IgD-negative memory B cell (primary cell): Measurements from ENCODE around the gene PSMD2. TPM values are rescaled to one million over a fixed set of nuclear protein-coding genes. Genes with fewer than 3 reads are reported as not detected.
A peak's percentile ranks its signal among the peaks of the same experiment; 100 is the strongest.

Source experiments
- H3K27ac Mint-ChIP-seq, 3 donors: one replicate each; pipeline ENCODE4 v1.8.0; 2020 to 2022; ENCODE audit warnings: mild to moderate bottlenecking in 3 of 3, mixed read lengths in 3 of 3, moderate library complexity in 1 of 3
- H3K27me3 Mint-ChIP-seq: one replicate; pipeline ENCODE4 v1.8.0; 2021; ENCODE audit warnings: mixed read lengths
- H3K36me3 Mint-ChIP-seq: one replicate; pipeline ENCODE4 v1.8.0; 2020; ENCODE audit warnings: mild to moderate bottlenecking, mixed read lengths
- H3K4me1 Mint-ChIP-seq, 3 donors: one replicate each; pipeline ENCODE4 v1.8.0; 2020 to 2022; ENCODE audit warnings: mixed read lengths in 3 of 3, mild to moderate bottlenecking in 1 of 3
- H3K4me3 Mint-ChIP-seq, 4 donors: one replicate each; pipeline ENCODE4 v1.8.0; 2020 to 2022; ENCODE audit warnings: mild to moderate bottlenecking in 4 of 4, mixed read lengths in 4 of 4, moderate library complexity in 3 of 4
- H3K9me3 Mint-ChIP-seq, 3 donors: one replicate each; pipeline ENCODE4 v1.8.0; 2020 to 2021; ENCODE audit warnings: mixed read lengths in 3 of 3, mild to moderate bottlenecking in 1 of 3
- polyA plus RNA-seq: library from polyadenylated mRNA; unstranded; fragments of 300-500 nt; fragmentation: Illumina TruSeq; gene quantifications from one replicate; pipeline ENCODE4 v1.2.3, GENCODE V29; 2021

The PSMD2 gene
- polyA plus RNA-seq, 1 donor from 2014 or later: 143 TPM

DNA sequence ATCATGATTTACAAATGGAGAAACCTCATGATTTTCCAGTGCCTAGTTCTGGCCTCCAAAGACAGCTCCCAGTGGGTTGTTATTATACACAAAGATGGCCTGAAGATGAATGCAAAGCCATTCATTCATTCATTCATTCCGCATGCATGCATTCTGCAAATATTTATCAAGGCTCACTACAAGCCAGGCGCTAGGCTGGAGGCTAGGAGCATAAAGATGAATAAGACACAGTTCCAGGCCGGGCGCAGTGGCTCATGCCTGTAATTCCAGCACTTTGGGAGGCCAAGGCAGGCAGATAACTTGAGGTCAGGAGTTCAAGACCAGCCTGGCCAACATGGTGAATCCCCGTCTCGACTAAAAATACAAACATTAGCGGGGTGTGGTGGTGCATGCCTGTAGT is 2.4 kb upstream of the PSMD2 start:
- Mint-ChIP-seq H3K4me1 (peaks cover 6 to 18% (median 9%) of the 10 kb centered on the region in 3 donors), H3K4me3 (peak overlapping the region in 1 of 4 donors; percentile 87), H3K27ac (no peak overlapping the region), H3K27me3 (no peaks in the 10 kb centered on the region), H3K9me3 (no peaks in the 10 kb centered on the region), H3K36me3 (no peaks in the 10 kb centered on the region)

DNA sequence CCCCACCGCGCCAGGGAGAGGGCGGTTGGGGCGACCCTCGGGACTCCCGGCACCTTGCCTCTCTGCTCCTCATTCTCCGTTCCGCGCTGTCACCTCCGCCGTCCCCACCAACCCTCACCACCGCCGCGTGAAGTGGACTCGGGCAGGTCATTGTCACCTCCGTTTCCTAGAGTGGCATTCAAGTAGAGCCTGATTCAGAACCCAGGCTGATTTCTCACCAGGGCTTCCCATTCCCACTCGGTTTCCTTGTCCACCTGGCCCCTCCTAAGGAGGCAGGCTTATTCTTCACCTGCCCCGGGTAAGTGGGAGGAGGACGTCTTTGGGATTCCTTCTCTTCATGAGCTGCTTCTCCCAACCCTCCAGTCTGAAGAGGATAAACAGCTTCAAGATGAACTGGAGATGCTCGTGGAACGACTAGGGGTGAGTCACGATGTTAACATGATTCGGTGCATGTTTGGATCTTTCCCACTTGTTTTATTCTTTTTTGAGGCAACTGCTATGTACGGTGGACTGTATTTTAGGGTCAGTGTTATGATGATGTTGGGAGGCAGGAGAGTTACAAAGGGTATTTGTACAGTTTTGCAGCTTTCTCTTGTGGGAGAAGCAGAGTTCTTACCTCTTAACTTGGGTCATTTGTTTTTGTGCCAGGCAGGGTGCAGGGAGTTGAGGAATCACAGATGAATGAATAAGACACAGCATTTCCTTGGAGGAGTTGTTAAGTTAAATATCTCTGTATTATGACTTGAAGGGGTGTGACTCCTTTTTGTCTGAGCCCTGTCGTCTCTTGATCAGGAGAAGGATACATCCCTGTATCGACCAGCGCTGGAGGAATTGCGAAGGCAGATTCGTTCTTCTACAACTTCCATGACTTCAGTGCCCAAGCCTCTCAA is 692 bp downstream of the PSMD2 start:
- Mint-ChIP-seq H3K27me3 (no peaks in the 10 kb centered on the region), H3K36me3 (peaks cover 2% of the 10 kb centered on the region), H3K9me3 (no peaks in the 10 kb centered on the region)

DNA sequence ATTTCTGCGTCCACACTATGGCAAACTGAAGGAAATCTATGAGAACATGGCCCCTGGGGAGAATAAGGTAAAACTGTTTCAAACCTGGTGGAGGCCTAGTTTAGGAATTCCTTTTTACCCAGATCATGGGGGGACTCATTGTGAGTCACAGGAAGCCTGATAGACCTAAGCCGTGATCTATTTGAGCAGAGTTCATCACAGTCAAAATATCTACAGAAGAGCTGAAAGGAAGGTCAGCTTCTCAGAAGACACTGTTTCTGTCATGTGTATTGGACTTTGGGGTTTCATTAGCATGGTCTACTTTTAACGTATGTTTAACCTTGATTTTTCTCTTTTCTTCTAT is 1.3 kb downstream of the PSMD2 start:
- Mint-ChIP-seq H3K36me3 (peaks cover 2% of the 10 kb centered on the region), H3K9me3 (no peaks in the 10 kb centered on the region), H3K4me1 (peaks cover 6 to 18% (median 12%) of the 10 kb centered on the region in 3 donors), H3K27me3 (no peaks in the 10 kb centered on the region), H3K27ac (peak overlapping the region in 2 of 3 donors; percentile 46 to 84), H3K4me3 (peak overlapping the region; percentile 87 to 97 (median 93))

More for the DNA sequence above, 692 bp downstream of the PSMD2 start:
- Mint-ChIP-seq H3K4me3 (peak overlapping the region; percentile 87 to 97 (median 93)), H3K4me1 (peaks cover 6 to 18% (median 12%) of the 10 kb centered on the region in 3 donors), H3K27ac (peak overlapping the region; percentile 46 to 84 (median 84))

- Mint-ChIP-seq H3K27me3 (no peaks in the 10 kb centered on the region), H3K9me3 (no peaks in the 10 kb centered on the region), H3K27ac (peak overlapping the region in 1 of 3 donors; percentile 11), H3K4me3 (peak overlapping the region in 1 of 4 donors; percentile 30), H3K4me1 (peaks cover 0 to 4% (median 2%) of the 10 kb centered on the region in 3 donors), H3K36me3 (peaks cover 2% of the 10 kb centered on the region)
Measured at GRCh38 chr3:184305577-184305976, 6.5 kb downstream of the PSMD2 start.

- no peak overlapping the region for H3K4me3 Mint-ChIP-seq
- H3K27me3 Mint-ChIP-seq: no peaks in the 10 kb centered on the region
- H3K9me3 Mint-ChIP-seq: no peaks in the 10 kb centered on the region
- H3K27ac Mint-ChIP-seq: no peak overlapping the region
- H3K4me1 Mint-ChIP-seq: peaks cover 0 to 3% (median 0%) of the 10 kb centered on the region in 3 donors
- H3K36me3 Mint-ChIP-seq: peaks cover 2% of the 10 kb centered on the region
Measured at GRCh38 chr3:184306341-184306972, 7.4 kb downstream of the PSMD2 start.

DNA sequence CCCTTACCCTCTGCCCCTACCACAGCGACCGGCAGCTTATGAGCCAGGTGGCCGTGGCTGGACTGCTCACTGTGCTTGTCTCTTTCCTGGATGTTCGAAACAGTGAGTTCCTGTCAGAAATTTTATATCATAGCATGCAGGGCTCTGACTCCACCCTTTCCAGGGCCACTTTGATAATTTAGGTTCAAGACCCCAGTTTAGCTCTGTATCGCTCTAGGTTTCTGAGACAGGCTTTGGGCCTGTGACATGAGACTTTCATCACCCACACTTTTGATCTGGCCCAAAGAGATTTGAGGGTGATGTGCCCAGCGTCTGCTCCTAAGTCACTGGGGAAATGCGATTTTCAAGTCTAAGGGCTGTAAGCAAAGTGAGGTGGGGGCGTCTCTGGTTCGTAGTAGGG is 8.9 kb downstream of the PSMD2 start:
- Mint-ChIP-seq H3K36me3 (peaks cover 2% of the 10 kb centered on the region), H3K4me3 (peak overlapping the region in 1 of 4 donors; percentile 62), H3K9me3 (no peaks in the 10 kb centered on the region), H3K4me1 (no peaks in the 10 kb centered on the region), H3K27me3 (no peaks in the 10 kb centered on the region), H3K27ac (no peak overlapping the region)

DNA sequence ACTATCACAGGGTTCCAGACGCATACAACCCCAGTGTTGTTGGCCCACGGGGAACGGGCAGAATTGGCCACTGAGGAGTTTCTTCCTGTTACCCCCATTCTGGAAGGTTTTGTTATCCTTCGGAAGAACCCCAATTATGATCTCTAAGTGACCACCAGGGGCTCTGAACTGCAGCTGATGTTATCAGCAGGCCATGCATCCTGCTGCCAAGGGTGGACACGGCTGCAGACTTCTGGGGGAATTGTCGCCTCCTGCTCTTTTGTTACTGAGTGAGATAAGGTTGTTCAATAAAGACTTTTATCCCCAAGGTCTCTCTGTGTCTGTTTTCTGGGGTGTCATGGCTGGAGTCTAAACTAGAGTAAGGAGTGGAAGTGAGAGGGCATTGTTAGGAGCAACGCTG is 9.7 kb downstream of the PSMD2 start:
- Mint-ChIP-seq H3K4me1 (no peaks in the 10 kb centered on the region), H3K27me3 (no peaks in the 10 kb centered on the region), H3K9me3 (no peaks in the 10 kb centered on the region), H3K27ac (no peak overlapping the region), H3K36me3 (peaks cover 2% of the 10 kb centered on the region), H3K4me3 (peak overlapping the region in 1 of 4 donors; percentile 62)

- H3K36me3 Mint-ChIP-seq: no peaks in the 10 kb centered on the region
- H3K27me3 Mint-ChIP-seq: no peaks in the 10 kb centered on the region
- H3K4me1 Mint-ChIP-seq: peaks cover 5 to 10% (median 7%) of the 10 kb centered on the region in 3 donors
- no peaks in the 10 kb centered on the region for H3K9me3 Mint-ChIP-seq
- H3K4me3 Mint-ChIP-seq: peak overlapping the region in 3 of 4 donors; percentile 4 to 73 (median 63)
- peak overlapping the region in 1 of 3 donors; percentile 12 for H3K27ac Mint-ChIP-seq
Measured at GRCh38 chr3:184311633-184312032, 12.6 kb downstream of the PSMD2 start.

DNA sequence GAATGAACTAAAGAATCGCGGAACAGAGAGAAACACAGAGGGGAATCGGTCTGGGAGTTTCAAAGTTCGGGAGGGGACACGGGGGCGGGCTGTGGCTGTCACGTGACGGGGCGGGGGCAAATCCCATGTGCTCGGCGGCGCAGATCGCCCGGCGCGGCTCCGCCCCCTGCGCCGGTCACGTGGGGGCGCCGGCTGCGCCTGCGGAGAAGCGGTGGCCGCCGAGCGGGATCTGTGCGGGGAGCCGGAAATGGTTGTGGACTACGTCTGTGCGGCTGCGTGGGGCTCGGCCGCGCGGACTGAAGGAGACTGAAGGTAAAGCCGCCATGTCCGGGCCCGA is 15.3 kb downstream of the PSMD2 start, which contains the start of gene EIF4G1:
TSS of gene EIF4G1 (plus strand) at position 244 of the 337 bp plus-strand sequence. CDS start 1,191 bp downstream, outside the sequence.
- no peaks in the 10 kb centered on the region for H3K27me3 Mint-ChIP-seq
- H3K9me3 Mint-ChIP-seq: no peaks in the 10 kb centered on the region
- H3K4me3 Mint-ChIP-seq: peak within 1 kb of the TSS; percentile 84 to 94 (median 90)
- H3K27ac Mint-ChIP-seq: peak within 1 kb of the TSS; percentile 72 to 93 (median 74)
- no peaks in the 10 kb centered on the region for H3K36me3 Mint-ChIP-seq
- H3K4me1 Mint-ChIP-seq: peaks cover 19 to 23% (median 21%) of the 10 kb centered on the region in 3 donors

DNA sequence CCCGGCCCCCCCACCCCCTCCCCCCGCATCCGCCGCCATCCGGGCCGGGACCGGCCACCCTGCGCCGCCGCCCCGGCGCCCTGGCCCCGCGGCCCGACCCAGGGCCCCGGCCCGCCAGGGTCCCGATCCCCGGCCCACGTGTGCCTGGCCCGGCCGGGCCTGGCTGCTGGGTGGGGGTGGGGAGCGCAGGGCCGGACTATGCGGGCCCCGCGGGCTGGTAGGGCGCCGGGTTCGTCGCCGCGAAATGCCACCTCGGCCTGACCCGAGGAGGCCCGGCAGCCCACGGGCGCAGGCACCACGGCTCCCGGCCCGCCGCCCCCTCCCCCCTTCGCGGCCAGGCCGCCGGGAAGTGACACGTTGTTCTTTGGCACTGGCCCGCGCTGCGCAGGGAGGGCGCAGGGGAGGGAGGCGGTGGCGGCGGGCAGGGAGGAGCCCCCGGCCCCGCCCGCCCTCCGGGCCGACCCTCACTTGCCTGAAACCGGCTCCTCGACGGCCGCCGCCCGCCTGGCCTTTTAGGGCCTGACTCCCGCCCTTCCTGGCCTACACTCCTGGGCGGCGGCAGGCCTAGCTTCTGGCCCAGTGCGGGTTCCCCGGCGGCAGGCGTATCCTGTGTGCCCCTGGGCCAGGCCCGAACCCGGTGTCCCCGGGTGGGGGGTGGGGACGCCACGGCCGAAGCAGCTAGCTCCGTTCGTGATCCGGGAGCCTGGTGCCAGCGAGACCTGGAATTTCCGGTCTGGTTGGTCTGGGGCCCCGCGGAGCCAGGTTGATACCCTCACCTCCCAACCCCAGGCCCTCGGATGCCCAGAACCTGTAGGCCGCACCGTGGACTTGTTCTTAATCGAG is 15.9 kb downstream of the PSMD2 start:
- peaks cover 19 to 23% (median 21%) of the 10 kb centered on the region in 3 donors for H3K4me1 Mint-ChIP-seq
- no peaks in the 10 kb centered on the region for H3K9me3 Mint-ChIP-seq
- peak overlapping the region; percentile 72 to 93 (median 74) for H3K27ac Mint-ChIP-seq
- peak overlapping the region; percentile 84 to 94 (median 90) for H3K4me3 Mint-ChIP-seq
- H3K27me3 Mint-ChIP-seq: no peaks in the 10 kb centered on the region
- H3K36me3 Mint-ChIP-seq: no peaks in the 10 kb centered on the region

DNA sequence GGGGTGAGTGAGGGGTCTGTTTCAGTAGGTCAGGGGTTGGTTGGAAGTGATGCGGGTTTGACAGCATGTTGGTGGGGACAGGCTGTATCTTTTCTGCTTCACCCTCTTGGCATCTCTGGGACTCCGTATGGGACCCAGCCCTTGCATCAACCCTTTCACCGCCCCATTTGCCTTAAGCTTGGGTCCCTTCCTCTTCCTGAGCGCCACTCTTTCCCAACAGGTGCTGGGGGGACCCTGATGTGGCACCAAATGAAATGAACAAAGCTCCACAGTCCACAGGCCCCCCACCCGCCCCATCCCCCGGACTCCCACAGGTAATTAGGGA is 16.5 kb downstream of the PSMD2 start:
- Mint-ChIP-seq H3K27ac (peak overlapping the region; percentile 72 to 93 (median 74)), H3K9me3 (no peaks in the 10 kb centered on the region), H3K27me3 (no peaks in the 10 kb centered on the region), H3K36me3 (no peaks in the 10 kb centered on the region), H3K4me1 (peaks cover 19 to 23% (median 21%) of the 10 kb centered on the region in 3 donors), H3K4me3 (peak overlapping the region; percentile 68 to 93 (median 86))

DNA sequence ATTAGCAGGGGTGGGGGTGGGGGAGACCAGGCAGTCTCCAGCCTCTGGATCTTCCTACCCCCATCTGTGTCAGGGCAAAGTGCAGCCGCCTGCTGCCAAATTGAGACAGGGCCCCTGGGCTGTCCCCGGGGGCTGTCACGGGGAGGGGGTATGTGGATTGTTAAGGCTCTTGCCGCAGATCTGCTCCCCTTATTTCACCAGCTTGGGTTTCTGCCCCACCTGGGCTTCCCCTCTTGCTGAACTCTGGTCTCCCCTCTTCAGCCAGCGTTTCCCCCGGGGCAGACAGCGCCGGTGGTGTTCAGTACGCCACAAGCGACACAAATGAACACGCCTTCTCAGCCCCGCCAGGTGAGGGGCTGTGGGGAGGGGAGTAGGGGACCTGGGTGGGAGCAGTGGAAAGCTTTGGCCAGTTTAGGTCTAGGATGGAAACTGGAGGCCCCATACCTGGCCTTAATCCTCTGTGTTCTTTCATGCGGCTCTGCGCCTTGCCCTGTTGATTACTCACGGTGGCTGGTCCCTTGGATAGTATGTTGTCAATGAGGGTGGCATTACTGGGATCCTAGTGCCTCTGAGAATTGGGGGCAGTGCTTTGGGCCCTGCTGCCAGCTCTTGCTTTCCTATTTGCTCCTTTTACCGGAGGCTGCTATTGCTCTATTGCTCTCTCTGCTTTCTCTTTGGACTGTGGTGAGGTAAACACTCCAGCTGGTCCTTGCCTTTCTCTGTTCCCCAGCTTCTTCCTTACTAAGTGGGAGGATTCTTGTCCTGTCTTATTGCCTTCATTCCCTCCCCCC is 17.0 kb downstream of the PSMD2 start:
- peak overlapping the region; percentile 68 to 93 (median 86) for H3K4me3 Mint-ChIP-seq
- H3K27ac Mint-ChIP-seq: peak overlapping the region; percentile 72 to 93 (median 74)
- H3K27me3 Mint-ChIP-seq: no peaks in the 10 kb centered on the region
- H3K4me1 Mint-ChIP-seq: peaks cover 19 to 23% (median 22%) of the 10 kb centered on the region in 3 donors
- no peaks in the 10 kb centered on the region for H3K9me3 Mint-ChIP-seq
- no peaks in the 10 kb centered on the region for H3K36me3 Mint-ChIP-seq

DNA sequence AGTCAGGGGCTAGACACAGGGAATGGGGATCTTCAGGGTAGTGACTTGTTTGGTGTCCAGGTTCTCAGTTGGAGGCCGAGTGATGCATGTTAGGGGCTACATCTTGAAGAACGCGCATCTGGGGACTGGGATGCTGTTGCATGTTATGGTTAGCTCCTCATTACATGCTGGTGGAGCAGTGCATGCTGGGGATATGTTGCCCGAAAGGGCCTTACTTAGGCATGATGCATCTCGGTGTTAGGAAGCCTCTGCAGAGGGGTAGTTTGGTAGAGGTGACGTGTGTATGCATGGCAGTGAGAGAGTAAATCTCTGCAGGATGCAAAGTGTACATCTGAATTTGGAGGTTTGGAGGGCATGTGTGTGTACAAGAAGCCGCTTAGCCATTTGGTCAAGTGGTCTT is 17.8 kb downstream of the PSMD2 start:
- Mint-ChIP-seq H3K27ac (peak overlapping the region in 2 of 3 donors; percentile 72 to 74), H3K9me3 (no peaks in the 10 kb centered on the region), H3K4me3 (peak overlapping the region in 3 of 4 donors; percentile 68 to 93 (median 80)), H3K36me3 (no peaks in the 10 kb centered on the region), H3K27me3 (no peaks in the 10 kb centered on the region), H3K4me1 (peaks cover 19 to 23% (median 22%) of the 10 kb centered on the region in 3 donors)

DNA sequence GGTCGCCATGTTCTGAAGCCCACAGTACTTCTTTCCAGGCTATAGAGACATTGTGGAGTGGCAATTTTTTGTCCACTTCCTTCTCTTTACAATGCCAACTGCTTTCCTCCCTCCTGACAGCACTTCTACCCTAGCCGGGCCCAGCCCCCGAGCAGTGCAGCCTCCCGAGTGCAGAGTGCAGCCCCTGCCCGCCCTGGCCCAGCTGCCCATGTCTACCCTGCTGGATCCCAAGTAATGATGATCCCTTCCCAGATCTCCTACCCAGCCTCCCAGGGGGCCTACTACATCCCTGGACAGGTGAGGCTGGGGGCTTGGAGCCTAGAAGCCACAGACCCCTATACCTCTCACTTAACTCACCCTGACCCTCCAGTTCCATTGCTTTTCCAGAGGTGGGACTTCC is 18.2 kb downstream of the PSMD2 start:
- no peaks in the 10 kb centered on the region for H3K27me3 Mint-ChIP-seq
- H3K27ac Mint-ChIP-seq: peak overlapping the region in 2 of 3 donors; percentile 72 to 74
- no peaks in the 10 kb centered on the region for H3K9me3 Mint-ChIP-seq
- H3K36me3 Mint-ChIP-seq: no peaks in the 10 kb centered on the region
- H3K4me3 Mint-ChIP-seq: peak overlapping the region in 1 of 4 donors; percentile 68
- peaks cover 19 to 23% (median 22%) of the 10 kb centered on the region in 3 donors for H3K4me1 Mint-ChIP-seq
